ENCODE measurements around the gene BRPF3. TPM values are rescaled to one million over a fixed set of nuclear protein-coding genes. Genes with fewer than 3 reads are reported as not detected.

BRPF3 gene
- total RNA-seq, 1 donor from 2014 or later = 6.3 TPM

DNA sequence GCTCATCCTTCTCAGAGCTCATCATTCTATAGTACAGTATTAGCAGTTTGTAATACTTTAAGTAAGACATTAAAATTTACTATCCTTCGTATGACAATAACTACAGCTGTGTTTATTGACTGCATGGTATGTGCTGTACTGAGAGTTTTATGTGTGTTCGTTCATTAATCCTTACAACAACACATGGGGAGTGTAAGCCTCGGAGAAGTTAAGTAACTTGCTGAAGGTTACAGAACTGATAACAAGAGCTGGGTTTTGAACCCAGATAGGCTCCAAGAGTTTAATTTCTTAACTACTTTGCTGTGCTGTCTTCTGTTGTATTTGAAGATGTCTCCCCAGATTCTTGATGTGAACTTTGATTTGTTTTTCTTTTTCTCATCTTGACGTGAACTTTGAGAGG lies 23.7 kb downstream of the BRPF3 start:
- H3K36me3 ChIP-seq (ENCODE audit: control insufficient read depth, insufficient read depth, low read length) = peaks cover 20% of the 10 kb centered on the region
- DNase-seq (ENCODE audit: low read depth) (no peak), FAIRE-seq (no peak)
- H3K4me3 ChIP-seq (ENCODE audit: low read depth, low read length) = no peak overlapping the region
- no peaks in the 10 kb centered on the region for H3K27me3 ChIP-seq (ENCODE audit: control insufficient read depth, insufficient read depth, low read length)
- TF ChIP-seq, protein P1, sequence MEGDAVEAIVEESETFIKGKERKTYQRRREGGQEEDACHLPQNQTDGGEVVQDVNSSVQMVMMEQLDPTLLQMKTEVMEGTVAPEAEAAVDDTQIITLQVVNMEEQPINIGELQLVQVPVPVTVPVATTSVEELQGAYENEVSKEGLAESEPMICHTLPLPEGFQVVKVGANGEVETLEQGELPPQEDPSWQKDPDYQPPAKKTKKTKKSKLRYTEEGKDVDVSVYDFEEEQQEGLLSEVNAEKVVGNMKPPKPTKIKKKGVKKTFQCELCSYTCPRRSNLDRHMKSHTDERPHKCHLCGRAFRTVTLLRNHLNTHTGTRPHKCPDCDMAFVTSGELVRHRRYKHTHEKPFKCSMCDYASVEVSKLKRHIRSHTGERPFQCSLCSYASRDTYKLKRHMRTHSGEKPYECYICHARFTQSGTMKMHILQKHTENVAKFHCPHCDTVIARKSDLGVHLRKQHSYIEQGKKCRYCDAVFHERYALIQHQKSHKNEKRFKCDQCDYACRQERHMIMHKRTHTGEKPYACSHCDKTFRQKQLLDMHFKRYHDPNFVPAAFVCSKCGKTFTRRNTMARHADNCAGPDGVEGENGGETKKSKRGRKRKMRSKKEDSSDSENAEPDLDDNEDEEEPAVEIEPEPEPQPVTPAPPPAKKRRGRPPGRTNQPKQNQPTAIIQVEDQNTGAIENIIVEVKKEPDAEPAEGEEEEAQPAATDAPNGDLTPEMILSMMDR (IDR thresholded peaks at IDR 0.05; ENCODE audit: insufficient read depth, low read length, severe bottlenecking) = no peak

DNA sequence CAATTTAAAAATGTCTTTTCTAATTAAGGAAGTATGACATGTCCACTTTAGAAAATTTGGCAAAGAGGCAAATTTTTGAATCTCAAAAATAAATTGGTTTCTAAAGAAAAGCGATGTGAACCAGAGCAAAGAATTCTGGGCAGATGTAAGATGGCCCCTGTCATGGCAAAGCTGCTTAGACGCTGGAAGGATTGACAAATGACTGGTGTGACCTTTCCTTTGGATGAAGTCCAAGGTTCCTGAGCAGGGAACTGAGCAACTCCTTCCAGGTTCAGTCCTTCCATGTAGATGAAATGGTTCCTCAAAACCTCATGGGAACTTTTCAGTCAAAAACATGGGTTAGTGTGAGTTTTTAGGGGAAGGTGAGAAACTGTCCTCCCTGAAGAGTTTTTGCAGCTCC lies 25.1 kb downstream of the BRPF3 start:
- no peak for FAIRE-seq
- no peaks in the 10 kb centered on the region for H3K27me3 ChIP-seq (ENCODE audit: control insufficient read depth, insufficient read depth, low read length)
- no peak for DNase-seq (ENCODE audit: low read depth)
- no peak overlapping the region for H3K4me3 ChIP-seq (ENCODE audit: low read depth, low read length)
- TF ChIP-seq, protein P1 (IDR thresholded peaks at IDR 0.05; ENCODE audit: insufficient read depth, low read length, severe bottlenecking) = no peak
- peaks cover 20% of the 10 kb centered on the region for H3K36me3 ChIP-seq (ENCODE audit: control insufficient read depth, insufficient read depth, low read length)

DNA sequence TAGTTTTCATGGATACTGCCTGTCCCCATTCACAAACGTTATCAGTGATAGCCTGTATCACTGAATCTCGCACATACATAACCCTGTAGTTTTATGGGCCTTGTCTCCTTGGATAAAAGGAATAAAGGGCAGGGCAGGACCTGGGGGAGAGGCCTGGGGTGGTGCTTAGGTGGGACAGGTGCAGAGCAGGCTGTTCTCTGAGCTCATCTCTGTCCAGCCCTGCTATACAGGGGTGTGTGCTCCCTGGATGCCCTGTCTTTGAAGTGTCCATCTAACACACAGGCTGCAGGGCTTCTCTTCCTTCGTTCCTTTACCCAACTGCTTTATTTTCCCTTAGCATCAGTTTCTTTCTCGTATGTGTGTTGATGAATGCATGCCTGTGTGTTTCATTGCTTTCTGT lies 26.4 kb downstream of the BRPF3 start:
- FAIRE-seq = no peak
- peaks cover 11% of the 10 kb centered on the region for H3K36me3 ChIP-seq (ENCODE audit: control insufficient read depth, insufficient read depth, low read length)
- no peak for DNase-seq (ENCODE audit: low read depth)
- H3K4me3 ChIP-seq (ENCODE audit: low read depth, low read length) = no peak overlapping the region
- TF ChIP-seq, protein P1 (IDR thresholded peaks at IDR 0.05; ENCODE audit: insufficient read depth, low read length, severe bottlenecking) = no peak
- H3K27me3 ChIP-seq (ENCODE audit: control insufficient read depth, insufficient read depth, low read length) = no peaks in the 10 kb centered on the region

DNA sequence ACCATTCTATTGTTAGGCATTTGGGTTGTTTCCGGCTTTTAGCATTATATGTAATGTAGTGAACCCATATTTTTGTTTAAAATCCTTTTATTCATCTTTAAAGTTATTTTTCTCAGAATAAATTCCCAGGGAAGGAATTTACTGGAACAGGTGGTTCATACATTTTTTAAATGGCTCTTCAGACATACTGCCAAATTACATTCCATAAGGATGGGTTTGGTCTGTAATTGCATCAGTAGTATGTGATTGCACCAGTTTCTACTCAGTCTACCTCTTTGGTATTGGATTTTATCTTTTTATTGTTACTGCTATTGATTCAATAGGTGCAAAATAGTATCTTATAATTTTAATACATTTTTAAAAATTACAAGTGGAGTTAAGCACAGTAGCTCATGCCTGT lies 27.2 kb downstream of the BRPF3 start:
- no peak for DNase-seq (ENCODE audit: low read depth)
- TF ChIP-seq, protein P1 (IDR thresholded peaks at IDR 0.05; ENCODE audit: insufficient read depth, low read length, severe bottlenecking) = no peak
- Histone ChIP-seq H3K27me3 (ENCODE audit: control insufficient read depth, insufficient read depth, low read length) (no peaks in the 10 kb centered on the region), H3K36me3 (ENCODE audit: control insufficient read depth, insufficient read depth, low read length) (peaks cover 13% of the 10 kb centered on the region), H3K4me3 (ENCODE audit: low read depth, low read length) (no peak overlapping the region)
- no peak for FAIRE-seq

DNA sequence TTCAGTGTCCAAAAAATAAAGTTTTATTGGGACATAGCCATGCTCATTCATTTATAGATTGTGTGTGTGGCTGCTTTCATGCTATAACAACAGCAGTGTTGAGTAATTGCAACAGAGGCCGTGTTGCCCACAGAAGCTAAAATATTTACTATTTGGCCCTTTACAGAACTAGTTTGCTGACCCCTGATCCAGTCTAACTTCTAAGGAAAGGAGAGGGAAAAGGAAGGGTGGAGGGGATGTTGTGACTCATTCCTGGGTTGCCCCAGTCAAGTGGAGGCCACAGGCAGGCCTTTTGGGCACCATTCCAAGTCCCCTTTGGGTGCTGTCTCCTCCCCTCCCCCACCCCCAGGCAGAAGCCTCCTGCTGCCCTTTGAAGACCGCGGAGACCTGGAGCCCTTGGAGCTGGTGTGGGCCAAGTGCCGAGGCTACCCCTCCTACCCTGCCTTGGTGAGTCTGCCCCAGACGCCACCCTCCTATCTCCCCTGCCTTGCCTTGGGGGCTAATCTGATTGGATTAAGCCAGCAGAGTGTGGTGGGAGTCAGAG lies 28.4 kb downstream of the BRPF3 start:
- TF ChIP-seq, protein P1 (IDR thresholded peaks at IDR 0.05; ENCODE audit: insufficient read depth, low read length, severe bottlenecking) = no peak
- H3K4me3 ChIP-seq (ENCODE audit: low read depth, low read length) = no peak overlapping the region

DNA sequence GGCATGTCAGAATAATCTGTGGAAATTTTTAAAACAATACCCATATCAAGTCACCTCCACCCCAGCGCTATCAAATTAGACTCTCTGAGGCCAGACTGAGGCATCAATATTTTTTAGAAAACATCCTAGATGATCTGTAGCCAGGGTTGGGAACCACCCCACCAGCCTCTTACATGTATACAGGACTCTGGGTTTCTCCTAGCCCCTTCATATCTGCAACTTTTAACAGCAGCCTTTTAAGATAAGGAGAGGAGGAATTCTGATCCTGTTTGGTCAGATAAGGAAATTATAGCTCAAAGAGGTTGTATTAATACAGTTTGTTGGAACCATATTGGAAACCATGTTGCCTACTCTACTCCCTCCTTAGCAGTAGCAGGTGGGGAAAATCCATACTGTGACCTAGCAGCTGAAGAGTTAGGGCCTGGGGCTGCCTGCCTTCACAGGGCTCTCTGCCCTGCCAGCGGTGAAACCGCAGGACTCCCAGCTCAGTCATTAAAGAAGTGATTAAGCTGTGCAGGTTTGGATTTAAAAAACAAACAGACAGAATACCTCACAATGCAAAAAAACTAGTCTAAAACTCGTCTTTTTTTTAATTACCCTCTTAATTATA lies 30.0 kb downstream of the BRPF3 start:
- DNase-seq (ENCODE audit: low read depth) = peak; percentile 23
- Histone ChIP-seq H3K27me3 (ENCODE audit: control insufficient read depth, insufficient read depth, low read length) (no peaks in the 10 kb centered on the region), H3K36me3 (ENCODE audit: control insufficient read depth, insufficient read depth, low read length) (peaks cover 15% of the 10 kb centered on the region), H3K4me3 (ENCODE audit: low read depth, low read length) (no peak overlapping the region)
- no peak for FAIRE-seq
- TF ChIP-seq, protein P1 (IDR thresholded peaks at IDR 0.05; ENCODE audit: insufficient read depth, low read length, severe bottlenecking) = no peak

More for the DNA sequence above, 28.4 kb downstream of the BRPF3 start:
- FAIRE-seq = no peak
- Histone ChIP-seq H3K27me3 (ENCODE audit: control insufficient read depth, insufficient read depth, low read length) (no peaks in the 10 kb centered on the region), H3K36me3 (ENCODE audit: control insufficient read depth, insufficient read depth, low read length) (peaks cover 13% of the 10 kb centered on the region)
- peak; percentile 14 for DNase-seq (ENCODE audit: low read depth)

Data from bronchial epithelial cell (primary cell).